ENCODE measurements around the gene ZNF536.
A peak's percentile ranks its signal among the peaks of the same experiment; 100 is the strongest.

Gene ZNF536

DNA sequence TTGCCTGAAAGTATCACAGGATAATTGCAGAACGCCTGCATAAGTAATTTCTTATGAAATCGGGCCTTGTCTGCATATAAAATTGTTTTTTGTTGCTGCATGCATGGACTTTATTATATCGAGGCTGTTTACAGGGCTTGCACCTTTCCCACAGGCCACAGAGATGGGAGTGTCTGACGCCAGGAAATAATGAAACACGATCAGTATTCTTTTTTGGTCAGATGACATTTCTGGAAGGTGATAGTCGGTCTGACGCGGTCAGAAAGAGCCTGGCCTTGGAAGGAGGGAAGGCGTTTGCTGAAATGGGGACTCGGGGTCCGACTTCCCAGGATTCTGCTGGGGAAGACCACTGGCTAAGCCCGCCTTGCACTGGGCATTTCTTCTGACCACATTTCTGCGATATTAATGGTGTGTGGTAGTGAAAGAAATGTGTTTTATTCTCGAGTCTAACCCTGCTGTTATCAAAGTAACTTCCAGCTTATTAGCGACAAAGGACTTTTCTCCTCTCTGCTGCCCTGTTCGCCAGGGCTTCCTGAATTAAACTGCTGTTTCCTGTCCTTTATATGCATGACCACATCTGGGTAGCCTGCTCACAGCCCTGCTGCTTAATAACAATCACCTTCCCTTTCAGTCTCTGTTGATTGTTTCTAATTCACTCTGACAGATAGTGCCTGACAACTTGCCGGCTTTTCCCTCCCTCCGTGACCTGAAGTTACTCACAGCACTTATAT is 11.6 kb upstream of the ZNF536 start:
- peak; percentile 0 for DNase-seq
- in situ Hi-C loops (cut with MboI; ENCODE audit: low pct_unique_long_range_greater_than_20kb, low sequenced_read_pairs): no loop called here

DNA sequence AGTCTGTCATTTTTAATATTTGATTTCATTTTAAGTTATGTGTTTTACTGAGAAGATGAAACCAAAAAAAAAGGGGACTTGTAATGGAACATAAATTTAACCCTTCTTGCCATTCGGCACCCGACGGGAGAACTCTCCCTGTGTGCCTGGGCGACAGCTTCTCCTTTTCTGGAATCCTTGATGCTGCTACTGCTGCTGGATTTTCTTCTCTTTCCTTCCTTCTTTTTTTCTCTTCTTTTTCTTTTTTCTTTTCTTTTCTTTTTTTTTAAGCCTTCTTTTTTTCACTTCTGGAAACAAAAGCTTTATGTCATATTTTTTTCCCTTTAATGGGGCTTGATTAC is 11.1 kb upstream of the ZNF536 start:
- in situ Hi-C loops (cut with MboI; ENCODE audit: low pct_unique_long_range_greater_than_20kb, low sequenced_read_pairs): no loop called here
- no peak for DNase-seq

GRCh38 chr19:30361721-30362120 is 10.5 kb upstream of the ZNF536 start:
- DNase-seq: no peak
- in situ Hi-C loops (cut with MboI; ENCODE audit: low pct_unique_long_range_greater_than_20kb, low sequenced_read_pairs): no loop called here

DNA sequence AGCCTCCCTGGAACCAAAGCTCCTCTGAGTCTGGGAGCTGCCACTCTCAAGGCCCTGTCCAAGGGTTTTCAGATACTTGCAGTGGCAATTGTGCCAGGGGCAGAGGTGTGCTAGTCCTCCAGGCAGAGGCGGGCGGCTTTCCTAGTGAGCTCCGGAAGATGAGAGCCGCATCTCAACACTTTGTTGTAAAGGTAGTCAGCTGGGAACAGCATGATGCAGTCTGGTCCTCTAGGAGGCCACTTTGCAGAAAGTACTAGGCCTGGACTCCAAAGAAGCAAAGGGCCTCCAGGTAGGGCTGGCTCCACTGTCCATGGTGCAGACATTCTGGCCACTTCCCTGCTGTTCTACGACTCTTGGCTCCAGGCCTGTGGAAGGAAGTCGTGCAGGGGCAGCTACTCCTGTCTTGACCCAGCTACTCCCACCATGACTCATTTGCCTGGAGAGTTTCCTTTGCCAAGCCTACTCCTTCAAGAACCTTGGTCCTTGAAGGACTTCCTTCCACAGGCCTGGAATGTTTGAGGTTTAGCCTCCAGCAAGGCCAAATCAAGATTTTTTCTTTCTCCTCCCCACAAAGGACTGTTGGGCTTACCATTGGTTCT is 9.9 kb upstream of the ZNF536 start:
- no peak for DNase-seq
- in situ Hi-C loops (cut with MboI; ENCODE audit: low pct_unique_long_range_greater_than_20kb, low sequenced_read_pairs): no loop called here

- no peak for DNase-seq
- in situ Hi-C loops (cut with MboI; ENCODE audit: low pct_unique_long_range_greater_than_20kb, low sequenced_read_pairs): no loop called here
These were observed 9.1 kb upstream of the ZNF536 start for GRCh38 chr19:30363073-30363472.

DNA sequence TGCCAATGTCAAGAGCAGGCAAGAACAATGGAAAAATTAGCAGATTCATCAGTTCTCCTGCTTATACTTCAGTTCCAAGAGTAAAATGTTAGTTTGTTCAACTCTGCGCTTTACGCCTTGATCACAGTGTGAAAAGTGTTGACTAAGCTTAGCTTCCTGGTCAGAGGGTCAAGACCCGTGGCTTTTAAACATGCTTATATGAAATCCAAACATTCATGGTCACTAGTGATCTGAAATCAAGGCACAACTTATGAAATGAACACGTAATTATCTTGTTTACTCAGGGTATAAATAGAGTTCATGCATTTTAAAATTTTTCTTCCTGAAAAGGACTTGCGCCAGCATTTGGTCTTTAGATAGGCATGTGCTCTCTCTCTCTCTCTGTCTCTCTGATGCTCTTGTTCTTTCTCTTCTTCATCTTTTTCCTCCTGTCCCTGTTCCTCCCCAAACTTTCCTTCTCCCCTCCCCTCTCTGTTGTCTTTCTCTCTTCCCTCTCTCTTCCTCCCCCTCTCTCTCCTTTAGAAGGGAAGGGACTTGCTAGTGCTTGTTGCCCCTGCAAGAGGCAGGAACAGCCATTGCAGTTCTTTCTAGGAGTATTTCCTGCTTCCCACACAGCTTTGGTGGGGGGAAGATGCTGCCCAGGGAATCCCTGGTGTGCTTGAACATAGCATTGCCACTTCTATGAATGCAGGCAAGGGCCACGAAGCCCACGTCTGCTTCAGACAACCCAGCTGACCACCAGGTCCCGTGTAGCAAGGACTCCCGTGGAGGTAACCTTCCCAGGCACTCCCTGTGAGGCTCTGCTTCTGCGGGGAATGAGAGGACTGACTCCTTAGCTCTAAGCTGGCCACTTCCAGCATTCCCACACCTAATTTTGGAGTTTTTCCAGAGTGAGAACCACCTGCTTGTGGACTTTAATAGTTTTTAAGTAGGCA is 7.1 kb upstream of the ZNF536 start:
- in situ Hi-C loops (cut with MboI; ENCODE audit: low pct_unique_long_range_greater_than_20kb, low sequenced_read_pairs): no loop called here
- no peak for DNase-seq

GRCh38 chr19:30366282-30366681 is 5.9 kb upstream of the ZNF536 start:
- in situ Hi-C loops (cut with MboI; ENCODE audit: low pct_unique_long_range_greater_than_20kb, low sequenced_read_pairs): no loop called here
- DNase-seq: no peak

GRCh38 chr19:30367006-30367405 is 5.2 kb upstream of the ZNF536 start:
- no peak for DNase-seq
- in situ Hi-C loops (cut with MboI; ENCODE audit: low pct_unique_long_range_greater_than_20kb, low sequenced_read_pairs): no loop called here

DNA sequence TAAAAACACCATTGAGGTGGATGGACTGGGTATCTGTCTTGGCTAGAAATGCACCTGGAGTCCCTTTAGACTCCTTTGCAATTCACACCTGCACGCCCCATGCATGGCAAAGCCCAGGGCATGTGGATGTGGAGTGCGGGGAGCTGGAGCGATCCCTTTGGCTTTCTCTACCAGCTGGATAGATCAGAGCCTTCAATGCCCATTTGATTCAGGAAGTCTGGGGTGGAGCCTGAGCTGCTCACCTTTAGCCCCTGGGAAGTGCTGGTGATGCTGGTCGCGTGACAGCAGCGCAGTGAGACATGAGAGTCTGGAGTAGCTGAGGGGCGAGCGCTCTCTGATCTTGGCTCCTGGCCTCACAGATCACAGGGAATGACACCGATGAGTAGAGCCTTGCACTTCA is 4.8 kb upstream of the ZNF536 start:
- in situ Hi-C loops (cut with MboI; ENCODE audit: low pct_unique_long_range_greater_than_20kb, low sequenced_read_pairs): no loop called here
- DNase-seq: no peak

DNA sequence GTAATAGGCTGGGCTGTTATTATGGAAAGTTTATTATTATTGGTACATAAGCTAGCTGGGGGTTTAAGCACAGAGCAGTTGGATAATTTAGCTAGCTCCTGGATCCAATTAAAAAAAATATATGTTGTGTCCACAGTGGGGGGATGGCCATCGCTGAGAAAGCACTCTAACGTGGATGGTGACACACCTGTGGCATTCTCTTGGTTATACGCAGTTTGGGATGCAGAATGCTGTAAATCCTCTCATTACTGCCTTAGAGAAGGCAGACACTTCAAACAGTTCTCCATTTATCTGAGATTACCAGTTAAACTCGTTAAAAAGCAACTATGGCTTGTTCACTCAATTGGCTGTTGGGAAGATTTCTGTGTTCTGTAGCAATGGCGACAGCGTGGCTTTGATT is 2.4 kb upstream of the ZNF536 start:
- no peak for DNase-seq
- in situ Hi-C loops (cut with MboI; ENCODE audit: low pct_unique_long_range_greater_than_20kb, low sequenced_read_pairs): no loop called here

GRCh38 chr19:30371161-30371836 is 885 bp upstream of the ZNF536 start:
- DNase-seq: no peak
- in situ Hi-C loops (cut with MboI; ENCODE audit: low pct_unique_long_range_greater_than_20kb, low sequenced_read_pairs): no loop called here

GRCh38 chr19:30373593-30373992 is 1.4 kb downstream of the ZNF536 start:
- in situ Hi-C loops (cut with MboI; ENCODE audit: low pct_unique_long_range_greater_than_20kb, low sequenced_read_pairs): no loop called here
- DNase-seq: no peak

DNA sequence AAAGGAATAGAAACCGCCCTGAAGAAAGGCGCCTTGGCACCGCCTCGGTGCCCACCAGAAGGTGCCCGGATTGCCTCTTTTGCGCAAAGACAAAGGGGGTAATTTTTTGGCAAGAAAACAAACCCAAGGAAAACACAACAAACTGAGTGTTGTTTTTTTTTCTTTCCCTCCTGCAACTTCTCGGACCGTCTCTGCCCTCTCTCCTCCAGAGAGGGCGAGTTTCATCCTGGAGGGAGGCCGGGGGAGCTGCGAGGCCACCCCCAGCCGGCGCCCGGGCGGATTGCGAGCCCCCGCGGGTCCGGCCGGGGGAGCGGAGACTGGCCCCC is 2.3 kb downstream of the ZNF536 start:
- in situ Hi-C loops (cut with MboI; ENCODE audit: low pct_unique_long_range_greater_than_20kb, low sequenced_read_pairs): no loop called here
- no peak for DNase-seq

- no peak for DNase-seq
- in situ Hi-C loops (cut with MboI; ENCODE audit: low pct_unique_long_range_greater_than_20kb, low sequenced_read_pairs): no loop called here
These were observed 2.8 kb downstream of the ZNF536 start for GRCh38 chr19:30374865-30375552.

GRCh38 chr19:30375553-30376031 is 3.4 kb downstream of the ZNF536 start:
- in situ Hi-C loops (cut with MboI; ENCODE audit: low pct_unique_long_range_greater_than_20kb, low sequenced_read_pairs): no loop called here
- no peak for DNase-seq

DNA sequence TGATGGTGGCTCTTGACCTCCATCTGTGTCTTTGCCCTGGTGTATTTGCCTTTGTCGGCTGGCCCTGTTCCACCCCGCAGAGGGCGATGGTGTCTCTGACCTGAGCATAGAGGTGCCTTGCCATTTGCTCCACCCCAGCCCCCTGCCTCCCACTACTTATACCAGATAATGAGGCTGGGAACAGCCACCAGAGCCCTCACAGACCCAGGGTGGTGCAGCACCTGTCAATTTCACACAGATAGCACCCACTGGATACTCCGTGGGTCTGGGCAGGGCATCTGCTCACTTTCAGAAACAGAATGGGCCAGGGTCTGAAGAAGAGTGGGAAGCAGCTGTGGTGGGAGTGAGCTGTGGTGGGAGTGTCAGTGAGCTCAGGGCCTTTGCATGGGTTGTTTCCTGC is 4.1 kb downstream of the ZNF536 start:
- no peak for DNase-seq
- in situ Hi-C loops (cut with MboI; ENCODE audit: low pct_unique_long_range_greater_than_20kb, low sequenced_read_pairs): no loop called here

DNA sequence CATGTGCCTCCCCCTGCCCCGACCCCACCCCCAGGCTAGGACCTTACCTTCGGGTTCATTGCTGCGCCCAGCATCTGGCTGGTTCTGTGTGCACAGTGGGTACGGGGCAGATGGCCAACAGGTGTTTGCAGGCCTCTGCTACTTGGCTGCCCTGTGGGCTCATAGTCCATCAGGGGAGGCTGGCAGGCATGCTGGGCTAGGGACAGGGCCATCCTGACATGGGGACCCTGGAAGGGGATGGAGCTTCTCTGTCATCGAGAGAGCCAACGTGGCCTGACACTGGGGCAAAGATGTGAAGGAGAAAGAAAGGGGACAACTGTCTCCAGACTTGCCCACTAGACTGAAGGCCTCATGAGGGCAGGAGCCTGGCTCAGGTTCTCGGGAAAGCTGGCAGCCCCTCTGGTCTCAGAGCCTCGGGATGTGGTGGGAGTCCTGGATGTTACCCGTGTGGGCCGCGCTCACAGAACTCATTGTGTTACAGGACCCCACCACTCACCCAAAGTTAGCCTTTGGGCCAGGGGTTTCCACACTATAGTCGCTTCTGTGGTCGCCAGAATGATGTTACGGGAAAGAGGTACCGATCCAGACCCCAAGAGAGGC is 4.7 kb downstream of the ZNF536 start:
- in situ Hi-C loops (cut with MboI; ENCODE audit: low pct_unique_long_range_greater_than_20kb, low sequenced_read_pairs): no loop called here

GRCh38 chr19:30378701-30379100 is 6.5 kb downstream of the ZNF536 start:
- in situ Hi-C loops (cut with MboI; ENCODE audit: low pct_unique_long_range_greater_than_20kb, low sequenced_read_pairs): no loop called here
- no peak for DNase-seq

More for the DNA sequence above, 4.7 kb downstream of the ZNF536 start:
- no peak for DNase-seq

Measured in KBM-7 (cell line).